Putamen (tissue), 1 donor: Measurements from ENCODE around the gene ZNF746.

ENCODE experiments used
- DNase-seq: peaks from one replicate; pipeline ENCODE4 v3.0.0-alpha.2; 2016; ENCODE audit warnings: low spot score

ZNF746 gene

GRCh38 chr7:149427893-149428292 is 69.7 kb downstream of the ZNF746 start:
- DNase-seq, result no peak

- DNase-seq, result no peak
Measured at GRCh38 chr7:149427096-149427680, 70.4 kb downstream of the ZNF746 start.

GRCh38 chr7:149423449-149424110 is 74.0 kb downstream of the ZNF746 start:
- no peak for DNase-seq

- no peak for DNase-seq
Measured at GRCh38 chr7:149422914-149423301, 74.7 kb downstream of the ZNF746 start.
